ENCODE data around the gene UNK. TPM values are rescaled to one million over a fixed set of nuclear protein-coding genes. Genes with fewer than 3 reads are reported as not detected.

UNK gene
- total and polyA plus RNA-seq, 2 donors from 2014 or later = 12.0 to 35.5 TPM

- H3K27ac ChIP-seq (ENCODE audit: low read depth in 2 of 2, low read length in 2 of 2) = no peak overlapping the region
- H3K4me1 ChIP-seq (ENCODE audit: control insufficient read depth in 2 of 3, insufficient read depth in 2 of 3, low read depth in 1 of 3, low read length in 3 of 3) = no peaks in the 10 kb centered on the region
- H3K36me3 ChIP-seq (ENCODE audit: control insufficient read depth in 2 of 3, insufficient read depth in 3 of 3, low read length in 3 of 3) = peaks cover 0 to 42% (median 25%) of the 10 kb centered on the region in 3 donors
- TF ChIP-seq CTCF (IDR thresholded peaks at IDR 0.05; ENCODE audit: borderline replicate concordance, extremely low read depth, insufficient read depth) = no peak
- no peaks in the 10 kb centered on the region for H3K9me3 ChIP-seq (ENCODE audit: control insufficient read depth in 2 of 3, insufficient read depth in 1 of 3, low read length in 3 of 3)
- intact Hi-C loops (cut with DNase I) = no loop called here
- H3K27me3 ChIP-seq (ENCODE audit: control insufficient read depth, insufficient read depth, low read length) = no peaks in the 10 kb centered on the region
- H3K9ac ChIP-seq (ENCODE audit: low read length in 3 of 3) = no peak overlapping the region
- FAIRE-seq (no peak), DNase-seq (peak in 1 of 5 donors; percentile 40)
- H3K4me3 ChIP-seq (ENCODE audit: low read length in 3 of 3) = no peak overlapping the region
These were observed 27.7 kb downstream of the UNK start for GRCh38 chr17:75812096-75813013.

DNA sequence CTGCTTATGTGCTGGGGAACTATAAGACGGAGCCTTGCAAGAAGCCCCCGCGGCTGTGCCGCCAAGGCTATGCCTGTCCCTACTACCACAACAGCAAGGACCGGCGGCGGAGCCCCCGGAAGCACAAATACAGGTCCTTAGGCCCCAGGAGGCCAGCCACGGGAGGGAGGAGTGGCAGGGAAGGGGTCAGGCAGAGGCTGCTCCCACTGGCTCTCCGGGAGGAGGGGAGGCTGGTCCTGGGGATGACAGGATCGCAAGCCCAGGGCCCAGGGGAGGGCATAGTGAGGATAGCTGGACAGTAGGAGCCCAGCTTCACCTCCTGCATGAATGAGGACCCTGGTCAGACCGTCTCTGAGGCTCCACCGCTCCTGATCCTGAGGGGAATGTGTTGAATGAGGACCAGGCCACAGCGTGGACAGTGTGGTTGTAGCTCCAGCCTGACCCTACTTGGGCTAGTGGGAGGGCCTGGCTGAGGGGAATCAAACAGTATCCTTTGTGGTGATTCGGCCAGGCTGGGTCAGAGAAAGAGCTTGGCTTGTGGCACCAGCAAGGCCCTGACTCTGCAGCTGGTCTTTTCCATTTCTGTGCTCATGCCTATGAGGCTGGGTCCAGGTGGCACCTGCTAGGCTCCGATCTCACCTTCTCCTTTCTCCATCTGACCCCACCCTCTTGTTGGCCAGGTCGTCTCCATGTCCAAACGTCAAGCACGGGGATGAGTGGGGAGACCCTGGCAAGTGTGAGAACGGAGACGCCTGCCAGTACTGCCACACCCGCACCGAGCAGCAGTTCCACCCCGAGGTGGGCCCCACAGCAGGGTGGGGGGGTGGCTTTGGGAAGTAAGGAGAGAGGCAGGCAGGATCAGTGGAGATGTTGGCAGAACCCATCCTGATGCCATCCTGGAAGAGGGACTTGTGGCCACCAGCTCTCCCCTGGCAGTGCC is 28.7 kb downstream of the UNK start:
- DNase-seq = peak in 1 of 5 donors; percentile 67
- intact Hi-C loops (cut with DNase I) = no loop called here
- Histone ChIP-seq H3K4me3 (ENCODE audit: low read length in 3 of 3) (no peak overlapping the region), H3K9me3 (ENCODE audit: control insufficient read depth in 2 of 3, insufficient read depth in 1 of 3, low read length in 3 of 3) (no peaks in the 10 kb centered on the region), H3K27ac (ENCODE audit: low read depth in 2 of 2, low read length in 2 of 2) (no peak overlapping the region), H3K4me1 (ENCODE audit: control insufficient read depth in 2 of 3, insufficient read depth in 2 of 3, low read depth in 1 of 3, low read length in 3 of 3) (no peaks in the 10 kb centered on the region), H3K36me3 (ENCODE audit: control insufficient read depth in 2 of 3, insufficient read depth in 3 of 3, low read length in 3 of 3) (peaks cover 0 to 42% (median 25%) of the 10 kb centered on the region in 3 donors), H3K27me3 (ENCODE audit: control insufficient read depth, insufficient read depth, low read length) (no peaks in the 10 kb centered on the region), H3K9ac (ENCODE audit: low read length in 3 of 3) (no peak overlapping the region)
- TF ChIP-seq CTCF (IDR thresholded peaks at IDR 0.05; ENCODE audit: borderline replicate concordance, extremely low read depth, insufficient read depth) = no peak
- no peak for FAIRE-seq

- Histone ChIP-seq H3K9ac (ENCODE audit: low read length in 3 of 3) (no peak overlapping the region), H3K27ac (ENCODE audit: low read depth in 2 of 2, low read length in 2 of 2) (no peak overlapping the region), H3K27me3 (ENCODE audit: control insufficient read depth, insufficient read depth, low read length) (no peaks in the 10 kb centered on the region), H3K4me1 (ENCODE audit: control insufficient read depth in 2 of 3, insufficient read depth in 2 of 3, low read depth in 1 of 3, low read length in 3 of 3) (no peaks in the 10 kb centered on the region), H3K4me3 (ENCODE audit: low read length in 3 of 3) (no peak overlapping the region), H3K36me3 (ENCODE audit: control insufficient read depth in 2 of 3, insufficient read depth in 3 of 3, low read length in 3 of 3) (peaks cover 0 to 48% (median 30%) of the 10 kb centered on the region in 3 donors), H3K9me3 (ENCODE audit: control insufficient read depth in 2 of 3, insufficient read depth in 1 of 3, low read length in 3 of 3) (no peaks in the 10 kb centered on the region)
- TF ChIP-seq CTCF (IDR thresholded peaks at IDR 0.05; ENCODE audit: borderline replicate concordance, extremely low read depth, insufficient read depth) = no peak
- no peak for FAIRE-seq
- DNase-seq = peak in 1 of 5 donors; percentile 25
- intact Hi-C loops (cut with DNase I) = no loop called here
These were observed 29.4 kb downstream of the UNK start for GRCh38 chr17:75814021-75814395.

All from kidney (tissue), 14 donors.